Myocyte (in vitro differentiated cells): ENCODE measurements around the gene TNFRSF8. TPM values are rescaled to one million over a fixed set of nuclear protein-coding genes. Genes with fewer than 3 reads are reported as not detected.
"Not testable (repeated sequence)": the region's sequence is repeated elsewhere in the genome, so short reads cannot be mapped to it uniquely, and the experiment has no call there.

Source experiments
- DNase-seq: peaks from one replicate; pipeline ENCODE4 v3.0.0-alpha.2; 2012; ENCODE audit warnings: low read depth
- polyA plus RNA-seq: library from polyadenylated mRNA; unstranded; fragments of >200 nt; gene quantifications from one replicate; pipeline ENCODE4 v1.2.1, GENCODE V29; 2012; ENCODE audit warnings: missing spikeins
- total RNA-seq: library from RNA; depleted of rRNA; stranded (reverse); fragments of >200 nt; gene quantifications from 2 replicates; pipeline ENCODE4 v1.2.3, GENCODE V29; 2014

TNFRSF8 gene
- total RNA-seq: 0.16 TPM in 1 of 2 replicates, not detected in the other
- polyA plus RNA-seq: not detected

DNA sequence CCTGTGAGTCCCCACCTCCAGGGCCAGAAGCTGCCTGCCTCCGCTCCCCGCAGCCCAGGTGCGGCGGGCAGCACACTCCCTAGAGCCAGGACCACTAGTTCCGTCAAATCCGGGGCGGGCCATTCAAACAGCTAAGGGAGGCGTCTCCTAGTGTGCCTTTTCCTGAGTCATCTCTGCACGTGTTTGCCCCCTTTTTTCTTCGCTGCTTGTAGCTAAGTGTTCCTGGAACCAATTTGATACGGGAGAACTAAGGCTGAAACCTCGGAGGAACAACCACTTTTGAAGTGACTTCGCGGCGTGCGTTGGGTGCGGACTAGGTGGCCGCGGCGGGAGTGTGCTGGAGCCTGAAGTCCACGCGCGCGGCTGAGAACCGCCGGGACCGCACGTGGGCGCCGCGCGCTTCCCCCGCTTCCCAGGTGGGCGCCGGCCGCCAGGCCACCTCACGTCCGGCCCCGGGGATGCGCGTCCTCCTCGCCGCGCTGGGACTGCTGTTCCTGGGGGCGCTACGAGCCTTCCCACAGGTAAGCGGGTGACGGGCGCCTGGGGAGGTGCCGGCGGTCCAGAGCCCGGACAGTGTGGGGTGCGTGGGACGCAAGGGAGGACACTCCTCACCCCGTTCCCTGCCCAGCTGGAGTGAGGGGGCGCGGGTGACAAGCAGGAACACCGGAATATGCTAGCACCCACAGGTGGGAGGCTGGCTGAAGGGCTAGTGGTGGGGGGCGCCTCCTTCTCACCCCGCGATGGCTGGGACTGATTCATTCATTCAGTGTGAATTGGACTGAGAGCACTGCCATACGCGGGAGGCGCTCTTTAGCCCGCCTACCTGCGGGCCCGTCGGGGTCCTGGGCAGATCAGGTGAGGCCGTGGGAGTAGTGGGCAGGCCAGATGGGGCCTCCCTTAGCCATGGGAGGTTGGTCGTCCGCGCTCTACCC, at the start of gene TNFRSF8:
Gene TNFRSF8 (plus strand): TSS at position 163 of the 932 bp plus-strand sequence. CDS start 296 bp downstream, at position 459.
- DNase-seq: no peak

DNA sequence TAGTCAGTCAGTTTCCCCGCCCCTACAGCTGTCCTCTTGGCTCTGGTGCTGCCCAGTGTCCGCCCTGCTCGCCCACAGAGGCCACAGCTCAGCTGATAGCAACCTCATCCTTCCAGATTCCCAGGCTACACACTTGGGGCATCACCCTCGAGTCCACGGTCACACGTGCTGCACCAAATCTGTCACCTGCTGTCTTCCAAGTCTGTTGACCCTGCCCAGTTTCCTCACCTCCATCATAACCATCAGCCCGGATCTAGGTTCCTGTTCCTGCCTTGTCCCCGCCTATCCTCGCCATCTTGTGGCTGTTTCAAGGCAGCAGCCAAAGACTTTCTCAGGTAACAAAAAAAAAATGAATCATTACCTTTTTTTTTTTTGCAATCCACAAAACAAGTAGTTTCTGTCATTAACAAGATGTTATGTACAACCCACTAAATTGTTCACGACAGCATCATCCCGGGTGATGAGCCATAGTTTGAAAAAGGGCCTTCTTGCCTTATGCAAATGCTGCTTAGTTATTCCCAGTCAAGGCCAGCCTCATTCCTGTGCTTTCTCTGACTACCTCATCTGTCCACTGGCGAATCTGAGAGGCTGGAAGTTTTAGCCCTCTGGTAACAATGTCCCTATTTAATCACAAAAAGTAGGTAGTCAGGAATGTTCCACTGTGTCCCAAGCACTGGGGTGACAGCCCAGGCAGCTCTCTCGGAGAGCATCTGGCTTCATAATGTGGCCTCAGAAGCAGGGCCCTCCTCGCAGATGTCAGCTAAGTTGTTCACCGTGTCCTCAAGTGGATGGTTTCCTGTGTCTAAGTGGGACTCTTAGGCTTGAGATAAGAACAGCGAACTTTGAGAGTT, 48.7 kb upstream of the TNFRSF8 start:
- peak; percentile 92 for DNase-seq

DNA sequence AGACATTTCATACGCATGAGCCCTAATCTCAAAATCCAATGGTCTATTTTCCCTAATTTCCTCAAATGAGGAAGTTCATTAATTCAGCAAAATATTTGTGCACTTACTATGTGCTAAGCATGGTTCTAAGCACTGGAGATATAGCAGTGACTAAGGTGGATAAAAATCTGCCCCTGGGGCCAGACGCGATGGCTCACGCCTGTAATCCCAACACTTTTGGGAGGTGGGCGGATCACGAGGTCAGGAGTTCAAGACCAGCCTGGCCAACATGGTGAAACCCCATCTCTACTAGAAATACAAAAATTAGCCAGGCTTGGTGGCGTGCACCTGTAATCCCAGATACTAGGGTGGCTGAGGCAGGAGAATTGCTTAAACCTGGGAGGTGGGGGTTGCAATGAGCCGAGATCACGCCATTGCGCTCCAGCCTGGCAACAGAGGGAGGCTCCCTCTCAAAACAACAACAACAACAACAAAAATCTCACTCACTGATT, 48.1 kb upstream of the TNFRSF8 start:
- no peak for DNase-seq

DNA sequence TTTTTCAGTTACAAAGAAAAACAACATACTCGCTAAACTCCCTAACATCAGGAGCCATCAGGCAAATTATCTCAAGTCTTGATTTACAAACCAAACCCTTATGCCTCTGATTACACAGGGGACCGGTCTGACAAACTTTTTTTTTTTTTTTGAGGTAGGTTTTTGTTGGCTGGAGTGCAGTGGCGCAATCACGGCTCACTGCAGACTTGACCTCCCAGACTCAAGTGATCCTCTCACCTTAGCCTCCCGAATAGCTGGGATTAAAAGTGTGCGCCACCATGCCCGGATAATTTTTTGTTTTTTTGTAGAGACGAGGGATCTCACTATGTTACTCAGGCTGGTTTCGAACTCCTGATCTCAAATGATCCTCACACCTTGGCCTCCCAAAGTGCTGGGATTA, 47.6 kb upstream of the TNFRSF8 start:
- DNase-seq: no peak

DNA sequence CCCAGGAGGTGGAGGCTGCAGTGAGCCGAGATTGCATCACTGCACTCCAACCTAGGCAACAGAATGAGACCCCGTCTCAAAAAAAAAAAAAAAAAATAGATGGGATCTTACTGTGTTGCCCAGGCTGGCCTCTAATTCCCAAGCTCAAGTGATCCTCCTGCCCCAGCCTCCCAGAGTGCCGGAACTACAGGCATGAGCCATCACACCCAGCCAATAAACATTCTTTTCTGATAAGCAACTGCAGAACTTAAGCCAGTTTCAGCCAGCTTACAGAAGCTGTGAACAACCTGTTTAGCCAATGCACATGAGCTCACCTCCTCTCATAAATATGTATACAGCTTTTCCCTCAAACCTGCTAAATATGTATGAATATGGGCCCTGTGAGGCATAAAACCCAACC, 46.9 kb upstream of the TNFRSF8 start:
- no peak for DNase-seq

DNA sequence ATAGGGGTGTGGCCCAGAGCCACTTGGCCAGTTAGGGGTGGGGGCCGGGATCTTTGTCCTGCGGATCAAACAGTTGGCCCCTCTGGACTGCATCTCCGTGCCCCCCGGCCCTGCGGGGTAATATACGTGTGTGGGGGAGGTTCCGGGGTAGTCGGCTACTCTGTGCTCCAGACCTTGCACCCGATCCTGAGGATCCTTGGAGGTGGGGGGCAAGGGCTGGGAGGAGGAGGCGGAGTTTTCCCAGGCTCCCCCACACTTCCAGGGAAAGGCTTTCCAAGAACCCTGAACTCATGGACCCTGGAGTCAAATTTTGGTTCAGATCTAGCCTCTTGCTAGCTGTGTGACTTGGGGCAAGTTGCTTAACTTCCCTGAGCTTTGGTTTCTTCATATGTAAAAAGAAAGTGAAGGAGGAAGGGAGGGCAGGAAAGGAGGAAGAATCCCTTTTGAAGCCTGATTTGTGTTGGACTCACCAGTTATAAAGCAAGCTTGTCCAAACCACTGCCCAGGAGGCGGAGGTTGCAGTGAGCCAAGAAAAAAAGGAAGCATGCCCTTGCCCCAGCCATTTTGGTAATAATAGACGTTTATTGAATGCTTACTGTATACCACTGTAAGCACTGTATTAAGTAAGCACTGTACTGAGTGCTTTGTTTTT, 43.1 kb upstream of the TNFRSF8 start:
- DNase-seq: no peak

DNA sequence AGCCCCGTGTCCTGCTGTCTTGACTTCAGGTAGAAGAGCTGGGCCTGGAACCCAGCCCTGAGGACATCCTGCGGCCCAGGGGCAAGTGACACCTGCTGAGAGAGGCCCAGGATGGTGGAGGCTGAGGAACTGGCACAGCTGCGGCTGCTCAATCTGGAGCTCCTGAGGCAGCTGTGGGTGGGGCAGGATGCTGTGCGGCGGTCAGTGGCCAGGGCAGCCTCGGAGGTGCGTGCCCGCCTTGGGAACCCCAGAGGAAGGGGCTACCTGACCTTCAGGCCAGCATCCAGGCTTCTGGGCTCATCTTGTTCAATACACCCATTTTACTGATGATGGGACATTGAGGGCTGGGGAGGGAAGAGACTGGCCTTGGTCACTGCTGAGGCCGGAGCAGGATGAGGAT, 41.5 kb upstream of the TNFRSF8 start:
- DNase-seq: no peak

DNA sequence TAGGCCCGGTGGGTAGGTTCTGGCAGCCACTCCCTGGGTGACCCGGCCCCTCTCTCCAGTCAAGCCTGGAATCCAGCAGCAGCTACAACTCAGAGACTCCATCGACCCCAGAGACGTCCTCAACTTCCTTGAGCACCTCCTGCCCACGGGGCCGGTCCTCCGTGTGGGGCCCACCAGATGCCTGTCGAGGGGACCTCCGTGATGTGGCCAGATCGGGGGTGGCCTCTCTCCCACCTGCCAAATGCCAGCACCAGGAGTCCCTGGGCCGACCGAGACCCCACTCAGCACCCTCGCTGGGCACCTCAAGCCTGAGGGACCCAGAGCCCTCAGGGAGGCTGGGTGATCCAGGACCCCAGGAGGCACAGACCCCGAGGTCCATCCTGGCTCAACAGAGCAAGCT, 41.1 kb upstream of the TNFRSF8 start:
- no peak for DNase-seq

DNA sequence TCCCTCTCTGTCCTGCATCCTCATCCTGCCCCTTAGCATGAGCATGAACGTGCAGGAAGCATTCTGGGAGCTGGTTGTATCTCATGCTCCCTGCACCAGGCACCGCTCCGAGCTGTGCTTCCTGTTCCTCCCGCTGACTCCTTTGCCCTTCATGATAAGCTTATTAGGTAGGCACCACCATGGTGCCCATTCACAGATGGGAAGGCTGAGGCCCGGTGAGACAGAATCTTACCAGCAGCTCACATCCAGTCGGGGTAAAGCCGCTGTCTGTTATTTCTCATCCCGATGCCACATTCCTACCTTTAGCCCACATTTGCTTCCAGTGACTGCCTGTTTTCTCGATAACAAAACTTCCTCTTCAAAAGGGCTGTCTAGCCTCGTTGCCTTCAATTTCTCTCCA, 36.5 kb upstream of the TNFRSF8 start:
- DNase-seq: no peak

DNA sequence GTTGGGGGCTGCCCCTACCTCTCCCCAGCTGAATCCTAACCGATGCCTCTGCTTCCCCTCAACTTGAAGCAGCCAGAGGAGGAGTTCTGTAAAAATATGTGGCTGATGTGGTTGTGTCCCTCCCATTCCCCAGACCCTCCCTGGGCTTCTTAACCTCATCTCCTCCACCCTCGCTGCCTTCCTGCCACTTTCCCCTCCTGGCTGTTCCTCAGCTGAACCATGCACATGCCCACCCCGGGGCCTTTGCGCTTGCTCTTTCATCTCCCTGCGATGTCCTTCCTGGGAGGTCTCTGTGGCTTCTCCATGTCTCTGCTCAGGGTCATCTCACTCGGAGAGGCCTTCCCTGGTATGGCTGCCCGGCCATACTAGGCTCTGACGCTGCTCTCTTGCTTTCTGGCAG, 34.9 kb upstream of the TNFRSF8 start:
- no peak for DNase-seq

DNA sequence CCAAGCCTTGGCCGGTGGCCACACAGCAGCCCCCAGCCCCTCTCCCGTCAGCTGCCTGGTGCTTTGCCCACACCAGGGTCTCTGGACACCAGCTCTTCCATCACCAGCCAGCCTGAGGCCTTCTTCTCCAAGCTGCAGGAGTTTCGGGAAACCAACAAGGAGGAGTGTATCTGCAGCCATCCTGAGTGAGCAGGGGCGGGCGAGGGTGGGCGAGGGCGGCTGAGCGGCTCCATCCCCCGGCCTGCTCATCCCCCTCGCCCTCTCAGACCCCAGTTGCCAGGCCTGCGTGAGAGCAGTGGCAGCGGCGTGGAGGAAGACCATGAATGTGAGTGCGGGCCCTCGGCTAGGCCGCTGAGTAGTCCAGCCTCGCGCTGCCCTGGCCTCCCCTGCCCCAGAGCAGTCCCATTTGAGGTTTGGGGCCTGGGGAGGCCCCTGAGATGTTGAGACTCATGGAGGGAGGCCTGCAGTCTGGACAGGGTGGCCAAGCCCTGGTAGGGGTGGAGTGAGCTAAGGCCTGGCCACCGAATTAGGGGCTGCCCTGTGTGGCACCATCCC, 34.1 kb upstream of the TNFRSF8 start:
- no peak for DNase-seq

DNA sequence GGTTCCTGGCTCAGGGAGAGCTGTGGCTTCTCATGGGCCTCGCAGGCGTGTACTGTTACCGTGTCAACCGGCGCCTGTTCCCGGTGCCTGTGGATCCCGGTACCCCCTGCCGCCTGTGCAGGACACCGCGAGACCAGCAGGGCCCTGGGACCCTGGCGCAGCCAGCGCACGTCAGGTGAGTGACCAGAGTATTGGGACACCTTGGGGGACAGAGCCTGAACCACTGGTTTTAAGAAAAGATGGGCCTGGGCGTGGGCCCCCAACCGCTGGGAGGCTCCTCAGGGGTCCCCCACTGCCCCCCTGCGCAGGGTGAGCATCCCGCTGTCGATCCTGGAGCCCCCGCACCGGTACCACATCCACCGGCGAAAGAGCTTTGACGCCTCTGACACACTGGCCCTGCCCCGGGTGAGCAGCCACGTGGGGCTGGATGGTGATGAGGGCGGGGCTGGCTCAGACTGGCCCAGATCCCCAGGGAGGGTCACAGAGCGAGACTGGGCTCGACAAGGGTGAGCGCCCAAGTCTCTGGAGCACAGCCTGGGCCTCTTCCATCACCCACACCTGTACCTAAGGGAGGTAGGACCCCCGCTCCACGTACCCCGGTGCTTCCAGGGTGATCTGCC, 33.3 kb upstream of the TNFRSF8 start:
- no peak for DNase-seq

DNA sequence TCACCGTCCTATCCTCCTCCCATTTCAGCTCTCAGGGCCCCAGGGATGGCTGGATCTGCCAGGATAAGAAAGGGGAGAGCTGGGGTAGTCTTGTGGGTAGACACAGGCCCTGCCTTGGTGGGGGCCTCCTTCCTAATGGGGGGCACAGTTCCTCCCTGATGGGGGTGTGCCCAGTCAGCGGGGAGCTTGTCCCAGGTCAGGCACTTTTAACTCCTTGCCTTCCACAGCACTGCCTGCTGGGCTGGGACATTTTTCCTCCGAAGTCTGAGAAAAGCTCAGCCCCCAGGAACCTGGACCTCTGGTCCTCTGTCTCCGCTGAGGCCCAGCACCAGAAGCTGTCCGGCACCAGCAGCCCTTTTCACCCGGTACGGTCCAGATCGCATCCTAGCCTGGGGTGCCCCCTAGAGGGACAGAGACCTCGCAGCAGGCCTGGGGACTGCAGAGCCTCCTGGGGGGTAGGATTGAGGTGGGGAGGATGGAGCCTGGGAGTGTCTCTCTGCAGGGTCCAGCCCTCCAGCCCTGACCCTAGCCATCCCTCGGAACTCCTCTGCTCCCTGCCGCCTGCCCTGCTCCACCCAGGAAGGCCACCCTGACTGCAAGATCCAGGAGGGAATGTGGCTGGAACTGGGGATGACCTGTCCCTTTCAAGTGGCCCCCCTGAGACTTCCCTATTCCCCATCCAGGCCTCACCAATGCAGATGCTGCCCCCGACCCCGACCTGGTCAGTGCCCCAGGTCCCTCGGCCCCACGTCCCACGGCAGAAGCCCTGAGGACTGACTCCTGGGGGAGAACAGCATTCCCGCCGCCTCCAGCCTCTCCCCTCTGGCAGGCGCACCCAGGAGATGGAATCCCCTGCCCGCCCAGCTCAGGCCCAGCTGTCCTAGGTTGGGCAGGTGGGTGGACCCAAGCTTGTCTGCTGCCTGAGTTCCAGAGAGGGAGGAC, 31.8 kb upstream of the TNFRSF8 start:
- DNase-seq: no peak

DNA sequence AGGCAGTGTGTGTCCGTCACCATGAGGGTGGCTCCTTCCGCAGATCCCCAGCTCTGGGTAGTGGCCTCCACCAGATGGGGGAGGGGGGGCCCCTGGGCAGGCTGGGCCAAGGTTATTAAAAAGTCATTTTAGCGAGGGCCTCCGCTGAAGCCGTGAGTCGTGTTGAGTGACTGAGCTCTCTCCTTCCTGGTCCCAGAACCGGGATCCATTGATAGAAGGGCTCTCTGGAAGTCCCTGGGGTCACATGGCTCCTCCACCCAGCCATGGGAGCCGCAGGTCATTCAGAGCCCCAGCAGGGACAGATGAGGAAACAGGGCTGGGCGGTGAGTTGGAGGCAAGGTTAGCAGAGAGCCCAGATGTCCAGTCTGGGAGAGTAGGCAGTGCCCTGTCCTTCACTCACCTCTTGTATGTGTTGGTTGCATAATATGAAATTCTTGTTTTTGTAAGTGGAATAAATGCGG, 30.9 kb upstream of the TNFRSF8 start:
- DNase-seq: no peak

DNA sequence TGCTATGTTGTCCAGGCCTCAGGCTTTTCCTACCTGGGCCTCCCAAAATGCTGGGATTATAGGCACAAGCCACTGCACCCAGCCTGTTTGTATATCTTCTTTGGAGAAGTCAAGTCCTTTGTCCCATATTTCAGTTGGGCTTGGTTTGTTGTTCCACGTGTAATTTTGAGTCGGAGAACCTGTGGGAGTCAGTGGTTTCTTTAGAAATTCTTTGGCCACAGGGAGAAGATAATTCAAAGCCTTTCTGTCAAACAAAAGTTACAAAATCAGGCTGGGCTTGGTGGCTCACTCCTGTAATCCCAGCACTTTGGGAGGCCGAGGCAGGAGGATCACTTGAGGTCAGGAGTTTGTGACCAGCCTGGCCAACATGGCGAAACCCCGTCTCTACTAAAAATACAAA, 29.7 kb upstream of the TNFRSF8 start:
- not testable (repeated sequence) for DNase-seq

DNA sequence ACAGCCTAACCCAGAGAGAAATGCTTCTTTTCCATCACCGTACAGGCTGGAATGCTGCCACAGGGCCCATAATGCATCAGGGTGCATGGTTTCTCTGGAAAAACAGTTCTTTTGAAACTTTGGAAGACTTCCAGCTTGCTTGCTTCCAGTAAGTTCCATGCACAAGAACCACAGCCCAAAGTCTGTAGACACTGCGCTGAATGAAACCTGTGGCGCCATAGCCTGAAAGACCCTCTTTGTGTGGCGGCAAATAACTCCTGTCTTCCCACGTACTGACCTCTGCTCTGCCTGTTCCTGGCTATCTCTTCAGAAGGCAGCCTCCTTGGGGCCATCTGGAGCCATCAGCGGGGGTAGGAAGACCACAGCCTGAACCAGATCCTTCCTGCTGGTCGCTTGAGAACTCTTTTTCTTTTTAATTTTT, 28.7 kb upstream of the TNFRSF8 start:
- no peak for DNase-seq

DNA sequence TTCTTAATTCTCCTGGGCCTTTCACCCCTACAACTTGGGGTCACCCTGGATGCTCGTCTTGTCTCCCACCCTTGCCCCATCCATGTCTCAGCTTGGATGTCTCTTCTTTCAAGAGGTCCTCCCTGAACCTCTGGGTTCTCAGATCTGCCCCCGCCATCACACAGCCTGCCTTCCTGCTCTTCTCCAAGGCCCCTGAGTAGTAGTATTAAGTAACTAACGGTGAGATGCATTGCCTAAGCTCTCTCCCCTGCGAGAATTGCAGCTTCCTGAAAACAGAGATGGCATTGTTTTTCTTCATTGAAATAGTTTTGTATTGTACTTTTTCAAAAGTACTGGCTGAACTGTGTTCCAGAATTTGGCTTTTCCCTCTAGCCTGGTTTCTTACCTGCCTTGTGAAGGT, 27.8 kb upstream of the TNFRSF8 start:
- no peak for DNase-seq

DNA sequence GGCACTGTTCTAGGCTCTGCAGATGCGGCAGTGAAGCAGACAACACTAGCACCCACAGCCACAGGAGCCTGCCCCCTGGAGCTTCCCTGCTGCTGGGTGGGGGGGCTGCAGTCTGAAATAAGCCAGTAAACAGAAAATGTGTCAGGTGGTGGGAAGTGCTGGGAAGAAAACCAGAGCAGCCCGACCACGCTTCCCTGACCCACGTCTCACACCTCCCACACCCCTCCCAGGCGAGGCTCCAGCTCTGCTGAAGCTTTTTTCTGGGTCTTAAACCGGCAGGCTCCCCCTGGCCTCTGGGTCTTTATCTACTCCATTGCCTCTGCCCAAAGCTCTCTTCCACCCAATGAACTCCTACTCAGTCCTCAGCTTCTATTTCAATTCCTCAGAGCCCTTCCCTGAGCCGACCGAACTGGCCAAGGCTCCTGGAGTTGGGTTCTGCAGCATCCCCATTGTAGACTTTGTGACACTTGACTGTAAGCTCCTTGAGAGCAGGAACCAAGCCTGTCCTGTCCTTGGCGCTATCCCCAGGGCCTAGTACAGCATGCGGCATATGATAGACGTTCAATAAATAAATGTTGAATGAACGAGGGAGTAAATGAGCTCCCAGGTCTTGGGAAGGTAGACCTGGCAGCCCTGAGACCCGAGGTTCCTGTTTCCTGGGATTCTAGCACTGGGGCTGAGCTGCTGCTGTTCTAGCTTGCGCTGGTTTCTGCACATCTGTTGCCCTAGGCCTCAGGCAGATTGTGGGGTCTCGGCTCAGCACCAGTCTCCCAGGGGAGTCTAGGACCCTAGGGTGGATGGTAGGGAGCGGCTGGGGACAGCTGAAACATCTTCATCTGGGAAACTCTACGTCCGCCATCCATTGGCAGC, 25.4 kb upstream of the TNFRSF8 start:
- no peak for DNase-seq
